Measurements from ENCODE around the gene ILF3.

GRCh38 chr19:10719466-10719961 is 65.4 kb downstream of the ILF3 start:
- TF ChIP-seq CTCF (IDR thresholded peaks at IDR 0.05) = no peak
- TF ChIP-seq POLR2A (IDR thresholded peaks at IDR 0.05) = no peak

Data from adrenal gland (tissue), 5 donors.